GM20431 (cell line): ENCODE data around the gene SMG5.

Experiments used
- in situ Hi-C: fragments of 300-500 bp; cut with MseI, MboI; formaldehyde crosslinking; loops from one replicate; pipeline ENCODE4 v1.15.0; 2020; ENCODE audit warnings: low sequenced_read_pairs; ENCODE audit not compliant: unreplicated experiment

SMG5 gene

GRCh38 chr1:156246781-156247459 is 35.7 kb downstream of the SMG5 start:
- in situ Hi-C loops = no loop called here

- in situ Hi-C loops = no loop called here
Observed at GRCh38 chr1:156246241-156246780, 36.3 kb downstream of the SMG5 start.

- in situ Hi-C loops = no loop called here
Observed at GRCh38 chr1:156245451-156246232, 37.0 kb downstream of the SMG5 start.

- in situ Hi-C loops = no loop called here
Observed at GRCh38 chr1:156244712-156245111, 37.9 kb downstream of the SMG5 start.

GRCh38 chr1:156244126-156244525 is 38.5 kb downstream of the SMG5 start:
- in situ Hi-C loops = no loop called here

GRCh38 chr1:156242738-156243137 is 39.9 kb downstream of the SMG5 start:
- in situ Hi-C loops = no loop called here

- in situ Hi-C loops = no loop called here
Observed at GRCh38 chr1:156241926-156242325, 40.7 kb downstream of the SMG5 start, which contains the start of gene BGLAP. BGLAP (plus strand) TSS chr1:156242184; CDS start chr1:156242232, 48 bp downstream.

- in situ Hi-C loops = no loop called here
Observed at GRCh38 chr1:156241311-156241811, 41.3 kb downstream of the SMG5 start.

- in situ Hi-C loops = no loop called here
Observed at GRCh38 chr1:156238248-156238647, 44.4 kb downstream of the SMG5 start.

- in situ Hi-C loops = no loop called here
Observed at GRCh38 chr1:156236164-156236563, 46.5 kb downstream of the SMG5 start.

- in situ Hi-C loops = no loop called here
Observed at GRCh38 chr1:156233426-156234127, 49.0 kb downstream of the SMG5 start.

GRCh38 chr1:156232201-156232894 is 50.3 kb downstream of the SMG5 start:
- in situ Hi-C loops = no loop called here

- in situ Hi-C loops = no loop called here
Observed at GRCh38 chr1:156230473-156230837, 52.2 kb downstream of the SMG5 start.

- in situ Hi-C loops = no loop called here
Observed at GRCh38 chr1:156229809-156230472, 52.7 kb downstream of the SMG5 start.

GRCh38 chr1:156228501-156228900 is 54.1 kb downstream of the SMG5 start:
- in situ Hi-C loops = no loop called here

- in situ Hi-C loops = no loop called here
Observed at GRCh38 chr1:156226782-156227181, 55.8 kb downstream of the SMG5 start.

GRCh38 chr1:156226116-156226538 is 56.5 kb downstream of the SMG5 start:
- in situ Hi-C loops = no loop called here

GRCh38 chr1:156225677-156226014 is 57.0 kb downstream of the SMG5 start:
- in situ Hi-C loops = no loop called here

GRCh38 chr1:156221986-156222692 is 60.5 kb downstream of the SMG5 start:
- in situ Hi-C loops = no loop called here
